Endodermal cell (in vitro differentiated cells): Measurements from ENCODE around the gene RGS17. TPM values are rescaled to one million over a fixed set of nuclear protein-coding genes. Genes with fewer than 3 reads are reported as not detected.

Experiments used
- DNase-seq: peaks from one replicate; pipeline ENCODE4 v3.0.0-alpha.2; 2017
- H3K27ac ChIP-seq: 2 replicates; pipeline ENCODE4 v1.5.1; 2013; ENCODE audit warnings: mild to moderate bottlenecking, low read depth, low read length, moderate library complexity
- H3K27me3 ChIP-seq: 2 replicates; pipeline ENCODE4 v1.6.1; 2013; ENCODE audit warnings: mild to moderate bottlenecking, low read length, moderate library complexity; ENCODE audit not compliant: insufficient read depth, control insufficient read depth, poor library complexity, severe bottlenecking
- H3K36me3 ChIP-seq: 2 replicates; pipeline ENCODE4 v1.7.0; 2013; ENCODE audit warnings: mild to moderate bottlenecking, low read length, moderate library complexity; ENCODE audit not compliant: control insufficient read depth, insufficient read depth
- H3K4me1 ChIP-seq: one replicate; pipeline ENCODE4 v1.7.0; 2013; ENCODE audit warnings: low read length; ENCODE audit not compliant: control insufficient read depth, insufficient read depth
- H3K4me3 ChIP-seq: 2 replicates; pipeline ENCODE4 v1.5.1; 2013; ENCODE audit warnings: mild to moderate bottlenecking, low read length, moderate library complexity
- H3K9ac ChIP-seq: 2 replicates; pipeline ENCODE4 v1.6.1; 2013; ENCODE audit warnings: mild to moderate bottlenecking, low read length, moderate library complexity; ENCODE audit not compliant: poor library complexity, severe bottlenecking; ENCODE audit errors: extremely low read depth
- H3K9me3 ChIP-seq: 2 replicates; pipeline ENCODE4 v1.6.1; 2013; ENCODE audit warnings: mild to moderate bottlenecking, low read length, moderate library complexity; ENCODE audit not compliant: control insufficient read depth
- H3K27ac Mint-ChIP-seq: 2 replicates; pipeline ENCODE4 v1.8.0; 2020; ENCODE audit warnings: mixed read lengths
- H3K27me3 Mint-ChIP-seq: 2 replicates; pipeline ENCODE4 v1.8.0; 2021; ENCODE audit warnings: mild to moderate bottlenecking, mixed read lengths; ENCODE audit not compliant: insufficient read depth
- H3K36me3 Mint-ChIP-seq: 2 replicates; pipeline ENCODE4 v1.8.0; 2020; ENCODE audit warnings: low read depth, mixed read lengths
- H3K4me1 Mint-ChIP-seq: 2 replicates; pipeline ENCODE4 v1.8.0; 2020; ENCODE audit warnings: mixed read lengths
- H3K4me3 Mint-ChIP-seq: 2 replicates; pipeline ENCODE4 v1.8.0; 2020; ENCODE audit warnings: mild to moderate bottlenecking, moderate library complexity, mixed read lengths
- H3K9me3 Mint-ChIP-seq: 2 replicates; pipeline ENCODE4 v1.8.0; 2020; ENCODE audit warnings: mild to moderate bottlenecking, mixed read lengths
- WGBS, 2 experiments: methylation state at CpG; one replicate each; pipeline versions ENCODE4 v1.1.5 to v1.1.7; 2013; ENCODE audit warnings: missing lambda C conversion rate in 2 of 2, mixed read lengths in 1 of 2; ENCODE audit not compliant: insufficient coverage in 1 of 2, insufficient read length in 1 of 2; 5-methylcytosine and 5-hydroxymethylcytosine counted together
- total RNA-seq, 2 donors: library from RNA; stranded (reverse); fragmentation: NEBNext Ultra II Directional in 1 of 2; extraction: Animal tissue kit (Norgen Biotek cat#: 25700) in 1 of 2; gene quantifications; 2 replicates in 1 of 2; 3 replicates in 1 of 2; pipeline ENCODE4 v1.2.1, GENCODE V29; 2021
- TF ChIP-seq, protein P1 (sequence below): fragments of 200-600 bp; sonication (generic); conservative IDR thresholded peaks from 2 replicates; pipeline ENCODE4 v1.5.0; 2021; ENCODE audit warnings: antibody characterized with exemption, mild to moderate bottlenecking

Gene RGS17
- total RNA-seq, 2 donors from 2014 or later = 1.7 to 3.2 TPM

DNA sequence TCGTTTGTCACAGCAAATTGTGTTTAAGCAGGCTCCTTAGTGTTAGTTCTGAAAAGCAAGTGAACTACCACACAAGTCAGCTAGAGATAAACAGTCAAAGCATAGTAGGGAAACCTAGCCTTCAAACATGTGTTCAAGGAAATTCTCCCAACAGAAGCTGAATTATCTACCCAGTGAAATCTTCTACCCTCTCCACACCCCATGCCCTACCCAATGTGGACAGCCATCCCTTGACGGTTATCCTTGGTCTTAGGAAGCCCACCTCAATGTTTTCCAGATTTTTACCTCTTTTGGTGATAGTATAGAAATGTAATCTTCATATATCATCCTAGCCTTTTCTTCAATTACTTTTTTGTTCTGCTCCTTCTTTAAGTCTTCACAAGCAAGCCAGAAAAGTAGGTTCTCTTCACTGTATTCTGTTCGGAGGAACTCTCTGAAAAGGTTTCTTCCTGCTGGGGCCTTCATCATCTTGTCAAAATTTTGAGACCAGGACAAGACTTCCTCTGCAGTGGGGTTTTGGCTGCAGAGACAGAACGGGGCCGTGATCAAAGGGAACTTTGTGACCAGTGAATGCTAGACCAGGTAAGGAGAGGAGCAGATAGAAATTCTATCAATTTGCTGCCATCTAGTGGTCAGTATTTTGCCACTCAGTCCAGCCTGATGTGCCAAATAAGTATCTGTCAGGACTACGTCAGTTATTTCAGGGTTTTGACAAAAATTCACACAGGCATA is 106.9 kb downstream of the RGS17 start:
- no peaks in the 10 kb centered on the region for H3K4me1 ChIP-seq
- 65 to 70% methylated on average over 5 to 6 of the region's 6 CpGs for WGBS, 2 experiments
- H3K9me3 ChIP-seq = peaks cover 6% of the 10 kb centered on the region
- no peaks in the 10 kb centered on the region for H3K36me3 ChIP-seq
- no peaks in the 10 kb centered on the region for H3K27me3 ChIP-seq
- H3K4me3 ChIP-seq = no peak overlapping the region
- peaks cover 5% of the 10 kb centered on the region for H3K9me3 Mint-ChIP-seq
- H3K27ac Mint-ChIP-seq = no peak overlapping the region
- no peak overlapping the region for H3K9ac ChIP-seq
- TF ChIP-seq, protein P1, sequence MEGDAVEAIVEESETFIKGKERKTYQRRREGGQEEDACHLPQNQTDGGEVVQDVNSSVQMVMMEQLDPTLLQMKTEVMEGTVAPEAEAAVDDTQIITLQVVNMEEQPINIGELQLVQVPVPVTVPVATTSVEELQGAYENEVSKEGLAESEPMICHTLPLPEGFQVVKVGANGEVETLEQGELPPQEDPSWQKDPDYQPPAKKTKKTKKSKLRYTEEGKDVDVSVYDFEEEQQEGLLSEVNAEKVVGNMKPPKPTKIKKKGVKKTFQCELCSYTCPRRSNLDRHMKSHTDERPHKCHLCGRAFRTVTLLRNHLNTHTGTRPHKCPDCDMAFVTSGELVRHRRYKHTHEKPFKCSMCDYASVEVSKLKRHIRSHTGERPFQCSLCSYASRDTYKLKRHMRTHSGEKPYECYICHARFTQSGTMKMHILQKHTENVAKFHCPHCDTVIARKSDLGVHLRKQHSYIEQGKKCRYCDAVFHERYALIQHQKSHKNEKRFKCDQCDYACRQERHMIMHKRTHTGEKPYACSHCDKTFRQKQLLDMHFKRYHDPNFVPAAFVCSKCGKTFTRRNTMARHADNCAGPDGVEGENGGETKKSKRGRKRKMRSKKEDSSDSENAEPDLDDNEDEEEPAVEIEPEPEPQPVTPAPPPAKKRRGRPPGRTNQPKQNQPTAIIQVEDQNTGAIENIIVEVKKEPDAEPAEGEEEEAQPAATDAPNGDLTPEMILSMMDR = peak; percentile 87
- peak; percentile 80 for DNase-seq
- no peak overlapping the region for H3K27ac ChIP-seq
- no peaks in the 10 kb centered on the region for H3K27me3 Mint-ChIP-seq
- H3K36me3 Mint-ChIP-seq = no peaks in the 10 kb centered on the region
- no peak overlapping the region for H3K4me3 Mint-ChIP-seq
- H3K4me1 Mint-ChIP-seq = no peaks in the 10 kb centered on the region

DNA sequence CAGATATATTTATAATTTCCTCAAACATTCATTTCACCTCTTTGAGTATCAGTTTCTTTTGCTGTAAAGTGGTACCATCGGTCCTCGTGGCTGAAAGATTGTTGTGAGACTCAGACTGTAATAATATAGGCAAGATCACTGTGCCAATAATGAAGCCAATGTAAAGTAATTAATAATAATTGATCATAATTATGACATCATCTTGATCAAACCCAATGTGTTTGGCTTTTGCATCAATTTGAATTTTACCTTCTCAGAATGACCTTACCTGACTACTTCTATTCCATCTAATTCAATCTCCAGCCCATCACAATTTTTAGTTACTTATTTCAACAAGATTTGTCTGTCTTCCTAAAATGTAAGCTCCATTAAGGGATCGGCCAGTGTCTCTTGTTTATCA is 112.7 kb downstream of the RGS17 start:
- no peaks in the 10 kb centered on the region for H3K36me3 Mint-ChIP-seq
- peaks cover 16% of the 10 kb centered on the region for H3K4me1 Mint-ChIP-seq
- Histone ChIP-seq H3K27me3 (peaks cover 8% of the 10 kb centered on the region), H3K9me3 (peaks cover 6% of the 10 kb centered on the region), H3K36me3 (no peaks in the 10 kb centered on the region), H3K9ac (no peak overlapping the region), H3K4me3 (no peak overlapping the region), H3K27ac (no peak overlapping the region), H3K4me1 (no peaks in the 10 kb centered on the region)
- peaks cover 5% of the 10 kb centered on the region for H3K9me3 Mint-ChIP-seq
- TF ChIP-seq, protein P1 = no peak
- peaks cover 12% of the 10 kb centered on the region for H3K27me3 Mint-ChIP-seq
- no peak overlapping the region for H3K4me3 Mint-ChIP-seq
- 82% methylated on average over 3 of the region's 3 CpGs; no CpG with 5 or more reads in 1 of the 2 experiments for WGBS, 2 experiments
- no peak overlapping the region for H3K27ac Mint-ChIP-seq
- no peak for DNase-seq

DNA sequence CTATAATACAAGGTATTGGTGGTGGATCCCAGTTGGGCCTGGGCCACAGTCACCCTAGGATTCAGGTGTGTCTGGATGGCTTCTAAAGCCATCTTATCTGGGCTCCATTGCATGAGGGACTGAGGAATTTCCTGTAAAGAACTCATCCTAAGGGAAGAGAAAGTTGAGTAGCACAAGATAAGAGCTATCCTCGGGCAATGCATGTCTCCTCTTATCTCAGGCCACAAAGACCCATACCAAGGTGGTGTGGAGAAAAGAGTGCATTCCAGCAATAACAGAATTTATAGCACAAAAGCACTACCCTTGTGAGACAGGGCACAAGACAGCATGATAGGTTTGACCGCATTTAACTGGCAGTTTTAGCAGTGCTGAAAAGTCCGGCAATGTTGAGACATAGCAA is 114.2 kb downstream of the RGS17 start:
- Histone ChIP-seq H3K4me3 (no peak overlapping the region), H3K4me1 (no peaks in the 10 kb centered on the region), H3K9me3 (peaks cover 6% of the 10 kb centered on the region), H3K36me3 (no peaks in the 10 kb centered on the region), H3K27me3 (peaks cover 22% of the 10 kb centered on the region), H3K9ac (no peak overlapping the region), H3K27ac (no peak overlapping the region)
- TF ChIP-seq, protein P1 = no peak
- Mint-ChIP-seq H3K27me3 (peaks cover 14% of the 10 kb centered on the region), H3K4me3 (no peak overlapping the region), H3K9me3 (peaks cover 5% of the 10 kb centered on the region), H3K36me3 (no peaks in the 10 kb centered on the region), H3K27ac (no peak overlapping the region), H3K4me1 (peaks cover 16% of the 10 kb centered on the region)
- 61 to 100% methylated on average over 2 to 3 of the region's 3 CpGs for WGBS, 2 experiments
- no peak for DNase-seq
